ENCODE data around the gene MSH5. TPM values are rescaled to one million over a fixed set of nuclear protein-coding genes. Genes with fewer than 3 reads are reported as not detected.
"Not testable (repeated sequence)": the region's sequence is repeated elsewhere in the genome, so short reads cannot be mapped to it uniquely, and the experiment has no call there.

Gene MSH5
- total RNA-seq, 1 donor: 23.0 TPM

- peak overlapping the region; percentile 94 for H3K4me3 ChIP-seq (ENCODE audit: low read depth, low read length)
- TF ChIP-seq, protein P1, sequence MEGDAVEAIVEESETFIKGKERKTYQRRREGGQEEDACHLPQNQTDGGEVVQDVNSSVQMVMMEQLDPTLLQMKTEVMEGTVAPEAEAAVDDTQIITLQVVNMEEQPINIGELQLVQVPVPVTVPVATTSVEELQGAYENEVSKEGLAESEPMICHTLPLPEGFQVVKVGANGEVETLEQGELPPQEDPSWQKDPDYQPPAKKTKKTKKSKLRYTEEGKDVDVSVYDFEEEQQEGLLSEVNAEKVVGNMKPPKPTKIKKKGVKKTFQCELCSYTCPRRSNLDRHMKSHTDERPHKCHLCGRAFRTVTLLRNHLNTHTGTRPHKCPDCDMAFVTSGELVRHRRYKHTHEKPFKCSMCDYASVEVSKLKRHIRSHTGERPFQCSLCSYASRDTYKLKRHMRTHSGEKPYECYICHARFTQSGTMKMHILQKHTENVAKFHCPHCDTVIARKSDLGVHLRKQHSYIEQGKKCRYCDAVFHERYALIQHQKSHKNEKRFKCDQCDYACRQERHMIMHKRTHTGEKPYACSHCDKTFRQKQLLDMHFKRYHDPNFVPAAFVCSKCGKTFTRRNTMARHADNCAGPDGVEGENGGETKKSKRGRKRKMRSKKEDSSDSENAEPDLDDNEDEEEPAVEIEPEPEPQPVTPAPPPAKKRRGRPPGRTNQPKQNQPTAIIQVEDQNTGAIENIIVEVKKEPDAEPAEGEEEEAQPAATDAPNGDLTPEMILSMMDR (IDR thresholded peaks at IDR 0.05; ENCODE audit: insufficient read depth, low read length): no peak
- no peak for DNase-seq (ENCODE audit: low read depth)
These were observed 55.2 kb downstream of the MSH5 start for GRCh38 chr6:31794866-31795615.

GRCh38 chr6:31795616-31796298, 56.0 kb downstream of the MSH5 start, which contains the start of gene VARS1:
Gene VARS1 (minus strand): TSS chr6:31795752. CDS start chr6:31795217, 535 bp downstream.
- peak within 1 kb of the TSS; percentile 94 for H3K4me3 ChIP-seq (ENCODE audit: low read depth, low read length)
- peak; percentile 87 for DNase-seq (ENCODE audit: low read depth)
- TF ChIP-seq, protein P1 (IDR thresholded peaks at IDR 0.05; ENCODE audit: insufficient read depth, low read length): peak; percentile 68

DNA sequence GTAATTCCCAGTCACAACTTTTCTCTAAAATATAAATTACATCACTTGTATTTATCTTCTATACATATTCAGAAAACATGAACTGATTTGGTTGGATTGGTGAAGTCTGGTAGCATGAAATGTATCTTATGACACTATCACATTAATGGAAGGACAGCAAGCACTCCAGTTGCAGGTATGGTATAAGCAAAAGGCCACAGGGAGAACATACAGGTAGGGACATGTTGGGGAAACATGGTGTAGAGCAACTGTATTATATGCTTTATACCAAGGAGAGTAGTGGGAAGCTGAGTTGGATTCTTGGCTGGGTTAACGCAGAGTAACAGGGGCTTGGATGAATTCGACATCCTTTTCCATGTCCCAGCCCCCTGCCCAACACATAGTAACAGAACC, 57.2 kb downstream of the MSH5 start:
- DNase-seq (ENCODE audit: low read depth): no peak
- TF ChIP-seq, protein P1 (IDR thresholded peaks at IDR 0.05; ENCODE audit: insufficient read depth, low read length): no peak
- no peak overlapping the region for H3K4me3 ChIP-seq (ENCODE audit: low read depth, low read length)

DNA sequence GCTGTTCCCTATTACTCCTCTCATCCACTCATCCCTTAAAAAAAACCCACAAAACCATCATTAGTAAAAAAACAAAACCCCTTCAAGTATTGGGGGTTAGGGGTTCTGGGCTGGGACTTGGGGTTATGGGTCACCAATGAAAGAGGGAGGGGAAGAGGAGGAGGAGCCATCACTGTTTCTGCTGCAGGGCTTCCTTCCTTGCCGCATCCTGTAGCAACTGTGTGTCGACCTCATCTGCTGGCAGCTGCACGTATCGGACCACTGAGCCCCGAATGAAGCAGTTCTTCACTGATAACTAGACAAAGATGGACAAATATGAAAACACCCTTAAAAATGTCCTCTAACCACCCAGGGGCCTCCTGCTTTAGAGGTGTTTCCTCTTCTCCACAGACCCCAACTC, 57.8 kb downstream of the MSH5 start:
- DNase-seq (ENCODE audit: low read depth): no peak
- H3K4me3 ChIP-seq (ENCODE audit: low read depth, low read length): no peak overlapping the region
- TF ChIP-seq, protein P1 (IDR thresholded peaks at IDR 0.05; ENCODE audit: insufficient read depth, low read length): no peak

GRCh38 chr6:31799781-31800180, 60.0 kb downstream of the MSH5 start:
- TF ChIP-seq, protein P1 (IDR thresholded peaks at IDR 0.05; ENCODE audit: insufficient read depth, low read length): no peak
- DNase-seq (ENCODE audit: low read depth): peak; percentile 85
- no peak overlapping the region for H3K4me3 ChIP-seq (ENCODE audit: low read depth, low read length)

DNA sequence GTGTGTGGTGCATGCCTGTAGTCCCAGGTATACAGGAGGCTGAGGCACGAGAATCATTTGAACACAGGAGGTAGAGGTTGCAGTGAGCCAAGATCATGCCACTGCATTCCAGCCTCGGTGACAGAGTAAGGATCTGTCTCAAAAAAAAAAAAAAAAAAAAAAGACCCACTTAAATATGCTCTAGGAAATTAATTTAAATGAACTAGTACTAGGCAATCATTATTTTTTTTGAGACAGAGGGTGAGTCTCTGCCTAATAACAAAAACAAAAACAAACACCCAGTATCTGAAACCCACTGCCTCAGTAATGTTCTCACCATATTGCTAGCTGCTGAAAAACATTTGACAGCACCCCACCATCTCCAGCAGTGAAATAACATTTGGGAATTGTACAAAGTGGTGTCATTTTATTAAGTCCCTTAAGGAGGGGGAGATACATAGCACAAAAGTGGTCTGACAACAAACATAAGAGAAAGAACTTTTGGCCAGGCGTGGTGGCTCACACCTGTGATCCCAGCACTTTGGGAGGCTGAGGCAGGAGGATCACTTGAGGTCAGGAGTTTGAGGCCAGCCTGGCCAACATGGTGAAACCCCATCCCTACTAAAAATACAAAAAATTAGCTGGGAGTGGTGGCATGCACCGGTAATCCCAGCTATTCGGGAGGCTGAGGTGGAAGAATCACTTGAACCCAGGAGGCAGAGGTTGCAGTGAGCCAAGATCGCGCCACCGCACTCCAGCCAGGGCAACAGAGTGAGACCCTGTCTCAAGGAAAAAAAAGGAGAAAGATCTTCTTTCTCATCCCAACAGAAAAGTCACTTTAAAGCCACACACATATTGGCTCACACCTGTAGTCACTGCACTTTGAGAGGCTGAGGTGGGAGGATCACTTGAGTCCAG, 61.5 kb downstream of the MSH5 start:
- not testable (repeated sequence) for H3K4me3 ChIP-seq (ENCODE audit: low read depth, low read length); DNase-seq (ENCODE audit: low read depth)

All from fibroblast of the aortic adventitia (primary cell).